Measurements from ENCODE around the gene NELL1. TPM values are rescaled to one million over a fixed set of nuclear protein-coding genes. Genes with fewer than 3 reads are reported as not detected.

The NELL1 gene
- total and polyA plus RNA-seq, 2 experiments from 2014 or later: 1.6 TPM; not detected in 1

DNA sequence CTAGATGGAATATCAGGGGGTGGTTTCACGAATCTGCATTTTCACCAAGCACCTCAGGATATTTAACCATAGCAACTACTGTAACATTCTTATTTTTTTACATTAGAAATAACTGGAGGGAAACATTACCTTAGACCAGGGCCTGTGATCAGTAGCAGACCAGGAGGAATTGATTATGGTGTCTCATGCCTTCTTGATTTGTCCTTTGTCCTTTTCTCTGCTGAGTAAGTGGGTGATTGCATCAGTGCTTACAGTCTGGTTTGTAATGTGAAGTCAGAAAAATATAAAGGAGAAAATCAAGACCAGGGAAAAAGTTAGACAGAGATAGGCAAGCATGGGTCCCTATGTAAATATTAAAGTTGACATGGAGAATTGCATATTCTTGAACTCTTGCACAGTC lies 703.3 kb downstream of the NELL1 start (continued):
- no peak for TF ChIP-seq REST (IDR thresholded peaks at IDR 0.05; ENCODE audit: unreplicated experiment)
- TF ChIP-seq POLR2AphosphoS5 (IDR thresholded peaks at IDR 0.05; ENCODE audit: low read depth): no peak
- TF ChIP-seq ZNF462 (CRISPR knock-in tag; IDR thresholded peaks at IDR 0.05): no peak

DNA sequence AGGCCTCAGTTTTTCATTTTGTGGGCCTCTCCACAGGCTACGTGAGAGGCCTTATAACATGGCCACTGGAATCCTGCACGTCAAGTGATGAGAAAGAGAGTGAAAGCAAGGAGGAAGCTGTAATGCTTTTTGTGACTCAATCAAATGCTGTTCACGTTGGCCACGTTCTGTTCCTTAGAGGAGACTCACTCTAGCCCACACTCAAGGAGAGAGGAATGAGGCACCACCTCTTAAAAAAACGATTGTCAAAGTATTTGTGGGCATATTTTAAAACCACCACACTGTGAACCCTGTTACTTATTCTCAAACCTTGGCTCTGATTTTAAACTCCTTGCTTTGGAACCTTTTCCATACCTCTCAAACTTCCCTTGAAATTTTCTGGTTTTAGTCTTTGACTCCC lies 705.0 kb downstream of the NELL1 start:
- no peaks in the 10 kb centered on the region for H3K36me3 Mint-ChIP-seq (ENCODE audit: low read depth)
- no peak for TF ChIP-seq NANOG (IDR thresholded peaks at IDR 0.05; ENCODE audit: borderline replicate concordance)
- no peak for TF ChIP-seq POLR2AphosphoS5 (IDR thresholded peaks at IDR 0.05; ENCODE audit: low read depth)
- no peak for TF ChIP-seq CREB1 (CRISPR knock-in tag; IDR thresholded peaks at IDR 0.05; ENCODE audit: low read depth)
- TF ChIP-seq, protein P1, sequence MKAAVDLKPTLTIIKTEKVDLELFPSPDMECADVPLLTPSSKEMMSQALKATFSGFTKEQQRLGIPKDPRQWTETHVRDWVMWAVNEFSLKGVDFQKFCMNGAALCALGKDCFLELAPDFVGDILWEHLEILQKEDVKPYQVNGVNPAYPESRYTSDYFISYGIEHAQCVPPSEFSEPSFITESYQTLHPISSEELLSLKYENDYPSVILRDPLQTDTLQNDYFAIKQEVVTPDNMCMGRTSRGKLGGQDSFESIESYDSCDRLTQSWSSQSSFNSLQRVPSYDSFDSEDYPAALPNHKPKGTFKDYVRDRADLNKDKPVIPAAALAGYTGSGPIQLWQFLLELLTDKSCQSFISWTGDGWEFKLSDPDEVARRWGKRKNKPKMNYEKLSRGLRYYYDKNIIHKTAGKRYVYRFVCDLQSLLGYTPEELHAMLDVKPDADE (IDR thresholded peaks at IDR 0.05): no peak
- no peak for TF ChIP-seq EZH2phosphoT487 (IDR thresholded peaks at IDR 0.05; ENCODE audit: unreplicated experiment)
- TF ChIP-seq ZNF331 (CRISPR knock-in tag; IDR thresholded peaks at IDR 0.05; ENCODE audit: low read depth): no peak
- no peak for TF ChIP-seq ZNF114 (CRISPR knock-in tag; IDR thresholded peaks at IDR 0.05)
- TF ChIP-seq, protein P2, sequence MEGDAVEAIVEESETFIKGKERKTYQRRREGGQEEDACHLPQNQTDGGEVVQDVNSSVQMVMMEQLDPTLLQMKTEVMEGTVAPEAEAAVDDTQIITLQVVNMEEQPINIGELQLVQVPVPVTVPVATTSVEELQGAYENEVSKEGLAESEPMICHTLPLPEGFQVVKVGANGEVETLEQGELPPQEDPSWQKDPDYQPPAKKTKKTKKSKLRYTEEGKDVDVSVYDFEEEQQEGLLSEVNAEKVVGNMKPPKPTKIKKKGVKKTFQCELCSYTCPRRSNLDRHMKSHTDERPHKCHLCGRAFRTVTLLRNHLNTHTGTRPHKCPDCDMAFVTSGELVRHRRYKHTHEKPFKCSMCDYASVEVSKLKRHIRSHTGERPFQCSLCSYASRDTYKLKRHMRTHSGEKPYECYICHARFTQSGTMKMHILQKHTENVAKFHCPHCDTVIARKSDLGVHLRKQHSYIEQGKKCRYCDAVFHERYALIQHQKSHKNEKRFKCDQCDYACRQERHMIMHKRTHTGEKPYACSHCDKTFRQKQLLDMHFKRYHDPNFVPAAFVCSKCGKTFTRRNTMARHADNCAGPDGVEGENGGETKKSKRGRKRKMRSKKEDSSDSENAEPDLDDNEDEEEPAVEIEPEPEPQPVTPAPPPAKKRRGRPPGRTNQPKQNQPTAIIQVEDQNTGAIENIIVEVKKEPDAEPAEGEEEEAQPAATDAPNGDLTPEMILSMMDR (conservative IDR thresholded peaks at IDR 0.05; ENCODE audit: low read depth in 2 of 2): no peak
- no peak for TF ChIP-seq EZH2 (IDR thresholded peaks at IDR 0.05; ENCODE audit: low read depth, unreplicated experiment)

More for the DNA sequence above, 705.0 kb downstream of the NELL1 start:
- Histone ChIP-seq H3K9me2 (ENCODE audit: insufficient read depth) (peaks cover 3% of the 10 kb centered on the region; the same call in 1 of the 2 replicates), H3F3A (replicated peaks; ENCODE audit: low read depth) (no peaks in the 10 kb centered on the region), H3K4me2 (no peak overlapping the region), H4K20me1 (replicated peaks; ENCODE audit: insufficient read depth) (no peaks in the 10 kb centered on the region), H3K27me3 (ENCODE audit: insufficient read depth) (no peaks in the 10 kb centered on the region), H3K79me2 (replicated peaks; ENCODE audit: insufficient read depth) (no peaks in the 10 kb centered on the region), H3K27ac (ENCODE audit: low read depth) (no peak overlapping the region), H3K4me3 (no peak overlapping the region), H3K36me3 (ENCODE audit: insufficient read depth) (no peaks in the 10 kb centered on the region), H2AFZ (peak overlapping the region; percentile 29; the same call in 1 of the 2 replicates), H3K4me1 (ENCODE audit: insufficient read depth) (no peaks in the 10 kb centered on the region)
- no peaks in the 10 kb centered on the region for H3K9me3 Mint-ChIP-seq
- no peaks in the 10 kb centered on the region for H3K27me3 Mint-ChIP-seq (ENCODE audit: insufficient read depth, low read depth, poor library complexity)
- ATAC-seq (no peak), DNase-seq (ENCODE audit: low spot score) (no peak)
- H3K4me1 Mint-ChIP-seq: no peaks in the 10 kb centered on the region; the same call in 2 of the 3 replicates
- H3K4me3 Mint-ChIP-seq: no peak overlapping the region
- no peak overlapping the region for H3K27ac Mint-ChIP-seq

Data from GM23338 (cell line).